DND-41 (cell line): Measurements from ENCODE around the gene MYL6B.
A peak's percentile ranks its signal among the peaks of the same experiment; 100 is the strongest.

Experiments
- ATAC-seq: fragments of 200-7000 bp; cut with Tn5 transposase; 3 replicates; pipeline ENCODE4 v1.9.1; 2021; ENCODE audit warnings: low read depth; ENCODE audit not compliant: insufficient read depth
- DNase-seq: peaks from one replicate; pipeline ENCODE4 v3.0.0-alpha.2; 2020
- H2AFZ ChIP-seq: 2 replicates; pipeline ENCODE4 v1.6.0; 2012; ENCODE audit warnings: low read depth, low read length
- H3K27ac ChIP-seq: 2 replicates; pipeline ENCODE4 v1.5.1; 2012; ENCODE audit warnings: low read length, inconsistent platforms
- H3K27me3 ChIP-seq: fragments of 200-600 bp; sonication (generic); 2 replicates; pipeline ENCODE4 v1.6.0; 2012; ENCODE audit warnings: low read length, mild to moderate bottlenecking, inconsistent platforms; ENCODE audit not compliant: insufficient read depth, poor library complexity
- H3K36me3 ChIP-seq: 2 replicates; pipeline ENCODE4 v1.5.1; 2012; ENCODE audit warnings: low read length, inconsistent platforms; ENCODE audit not compliant: insufficient read depth
- H3K4me1 ChIP-seq: 2 replicates; pipeline ENCODE4 v1.5.1; 2012; ENCODE audit warnings: mild to moderate bottlenecking, low read length; ENCODE audit not compliant: insufficient read depth
- H3K4me2 ChIP-seq: 2 replicates; pipeline ENCODE4 v1.6.0; 2012; ENCODE audit warnings: mild to moderate bottlenecking, moderate library complexity, low read length, inconsistent platforms; ENCODE audit not compliant: insufficient read depth
- H3K4me3 ChIP-seq, 2 experiments: fragments of 200-600 bp in 1 of 2; shearing (Covaris generic) in 1 of 2; 2 replicates each; pipeline ENCODE4 v1.5.1; 2012 to 2016; ENCODE audit warnings: inconsistent platforms in 2 of 2, low read length in 2 of 2, mild to moderate bottlenecking in 2 of 2, low read depth in 1 of 2, moderate library complexity in 1 of 2
- H3K79me2 ChIP-seq: 2 replicates; pipeline ENCODE4 v1.6.0; 2012; ENCODE audit warnings: low read length, inconsistent platforms; ENCODE audit not compliant: insufficient read depth
- H3K9ac ChIP-seq: 2 replicates; pipeline ENCODE4 v1.6.0; 2012; ENCODE audit warnings: low read depth, mild to moderate bottlenecking, inconsistent platforms, low read length, moderate library complexity
- H3K9me3 ChIP-seq: 2 replicates; pipeline ENCODE4 v1.5.1; 2012; ENCODE audit warnings: low read length, moderate library complexity, mild to moderate bottlenecking, inconsistent platforms; ENCODE audit not compliant: insufficient read depth, severe bottlenecking
- H4K20me1 ChIP-seq: 2 replicates; pipeline ENCODE4 v1.6.0; 2012; ENCODE audit warnings: low read length; ENCODE audit not compliant: insufficient read depth
- EZH2 ChIP-seq: IDR thresholded peaks from 3 replicates; pipeline ENCODE4 v1.6.1; 2012; ENCODE audit warnings: borderline replicate concordance, low read depth, mild to moderate bottlenecking, moderate library complexity, low read length, inconsistent platforms; ENCODE audit not compliant: severe bottlenecking
- TF ChIP-seq, protein P1 (sequence below): IDR thresholded peaks from 2 replicates; pipeline ENCODE4 v1.5.1; 2012; ENCODE audit warnings: borderline replicate concordance, low read length, moderate library complexity, mild to moderate bottlenecking; ENCODE audit not compliant: poor library complexity, severe bottlenecking; ENCODE audit errors: extremely low read depth

Gene MYL6B

GRCh38 chr12:56160193-56160763 lies 7.9 kb downstream of the MYL6B start:
- no peaks in the 10 kb centered on the region for H3K9me3 ChIP-seq
- peak overlapping the region; percentile 89 for H3K27ac ChIP-seq
- peak overlapping the region; percentile 89 for H3K9ac ChIP-seq
- no peaks in the 10 kb centered on the region for H3K27me3 ChIP-seq
- peaks cover 53% of the 10 kb centered on the region for H3K4me1 ChIP-seq
- H3K79me2 ChIP-seq: peaks cover 58% of the 10 kb centered on the region
- ATAC-seq (no peak; the same call in 2 of the 3 replicates), DNase-seq (peak; percentile 49)
- peak overlapping the region; percentile 78 for H3K4me2 ChIP-seq
- peaks cover 13% of the 10 kb centered on the region for H4K20me1 ChIP-seq
- H3K36me3 ChIP-seq: peaks cover 67% of the 10 kb centered on the region
- no peak overlapping the region for H2AFZ ChIP-seq
- H3K4me3 ChIP-seq: peak overlapping the region in 1 of 2 experiments; percentile 69; a peak in 2 of 4 replicates
- no peak for TF ChIP-seq EZH2
- TF ChIP-seq, protein P1, sequence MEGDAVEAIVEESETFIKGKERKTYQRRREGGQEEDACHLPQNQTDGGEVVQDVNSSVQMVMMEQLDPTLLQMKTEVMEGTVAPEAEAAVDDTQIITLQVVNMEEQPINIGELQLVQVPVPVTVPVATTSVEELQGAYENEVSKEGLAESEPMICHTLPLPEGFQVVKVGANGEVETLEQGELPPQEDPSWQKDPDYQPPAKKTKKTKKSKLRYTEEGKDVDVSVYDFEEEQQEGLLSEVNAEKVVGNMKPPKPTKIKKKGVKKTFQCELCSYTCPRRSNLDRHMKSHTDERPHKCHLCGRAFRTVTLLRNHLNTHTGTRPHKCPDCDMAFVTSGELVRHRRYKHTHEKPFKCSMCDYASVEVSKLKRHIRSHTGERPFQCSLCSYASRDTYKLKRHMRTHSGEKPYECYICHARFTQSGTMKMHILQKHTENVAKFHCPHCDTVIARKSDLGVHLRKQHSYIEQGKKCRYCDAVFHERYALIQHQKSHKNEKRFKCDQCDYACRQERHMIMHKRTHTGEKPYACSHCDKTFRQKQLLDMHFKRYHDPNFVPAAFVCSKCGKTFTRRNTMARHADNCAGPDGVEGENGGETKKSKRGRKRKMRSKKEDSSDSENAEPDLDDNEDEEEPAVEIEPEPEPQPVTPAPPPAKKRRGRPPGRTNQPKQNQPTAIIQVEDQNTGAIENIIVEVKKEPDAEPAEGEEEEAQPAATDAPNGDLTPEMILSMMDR: peak; percentile 1

- Histone ChIP-seq H3K36me3 (peaks cover 67% of the 10 kb centered on the region), H3K4me1 (peaks cover 48% of the 10 kb centered on the region), H3K27ac (peak overlapping the region; percentile 58), H2AFZ (no peak overlapping the region), H3K4me3 (peak overlapping the region in 1 of 2 experiments; percentile 69; a peak in 2 of 4 replicates), H3K79me2 (peaks cover 55% of the 10 kb centered on the region), H4K20me1 (peaks cover 13% of the 10 kb centered on the region), H3K9ac (peak overlapping the region; percentile 89; the same call in 1 of the 2 replicates), H3K9me3 (no peaks in the 10 kb centered on the region), H3K4me2 (peak overlapping the region; percentile 78), H3K27me3 (no peaks in the 10 kb centered on the region)
- TF ChIP-seq, protein P1: no peak
- no peak for TF ChIP-seq EZH2
- no peak for ATAC-seq
- DNase-seq: no peak
Measured at GRCh38 chr12:56160894-56161689, 8.7 kb downstream of the MYL6B start.

DNA sequence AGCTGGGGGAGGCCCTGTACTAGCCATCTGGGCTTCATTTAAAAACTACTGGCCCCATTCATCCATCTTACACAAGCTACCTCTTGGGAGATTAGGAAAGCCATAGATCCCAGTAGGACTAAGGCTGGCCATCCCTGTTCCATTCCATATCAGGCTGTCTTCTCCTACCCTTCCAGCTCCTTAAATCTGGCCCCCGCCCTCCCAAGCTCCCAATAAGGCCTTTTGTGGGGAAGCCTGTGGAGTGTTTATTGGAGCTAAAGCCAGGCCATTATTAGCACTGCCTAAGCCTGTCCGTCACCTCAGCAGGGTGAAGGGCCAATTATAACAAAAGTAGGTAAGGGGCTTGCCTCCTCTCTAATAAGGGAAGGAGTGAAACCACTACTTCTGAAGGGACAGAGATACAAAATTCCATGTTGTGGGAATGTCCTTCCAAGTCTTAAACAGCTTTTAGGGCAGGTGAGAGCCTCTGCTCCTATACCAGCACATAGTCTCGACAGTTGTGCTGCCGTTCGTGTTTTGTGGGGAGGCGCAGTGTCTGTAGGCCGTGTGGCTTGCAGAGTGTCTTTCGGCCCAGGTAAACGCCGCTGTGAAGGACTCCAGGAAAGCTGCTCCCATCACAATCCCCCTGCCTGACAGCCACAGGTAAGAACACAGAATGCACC lies 9.4 kb downstream of the MYL6B start:
- Histone ChIP-seq H3K4me1 (peaks cover 46% of the 10 kb centered on the region), H3K79me2 (peaks cover 54% of the 10 kb centered on the region), H4K20me1 (peaks cover 13% of the 10 kb centered on the region), H3K27ac (no peak overlapping the region; the same call in 1 of the 2 replicates), H2AFZ (no peak overlapping the region), H3K9me3 (no peaks in the 10 kb centered on the region), H3K27me3 (no peaks in the 10 kb centered on the region), H3K4me2 (peak overlapping the region; percentile 78; the same call in 1 of the 2 replicates), H3K4me3 (0 out of 4 replicates have a peak overlapping the region, but pooled peaks of 1 of the 2 experiments have one; percentile 69), H3K36me3 (peaks cover 72% of the 10 kb centered on the region), H3K9ac (peak overlapping the region; percentile 89; the same call in 1 of the 2 replicates)
- ATAC-seq: no peak
- no peak for DNase-seq
- TF ChIP-seq, protein P1: no peak
- TF ChIP-seq EZH2: no peak
